Esophagus muscularis mucosa (tissue), 4 donors: Measurements from ENCODE around the gene P2RX2. TPM values are rescaled to one million over a fixed set of nuclear protein-coding genes. Genes with fewer than 3 reads are reported as not detected.

Experiments
- DNase-seq: peaks from one replicate; pipeline ENCODE4 v3.0.0-alpha.2; 2017; ENCODE audit errors: extremely low spot score
- H3K27ac ChIP-seq, 4 donors: fragments of 200-600 bp; sonication (generic); replicated peaks in 1 of 4; 1 replicate in 3 of 4; 2 replicates in 1 of 4; pipeline ENCODE4 v1.5.1; 2016 to 2019; ENCODE audit warnings: mild to moderate bottlenecking in 1 of 4
- H3K27me3 ChIP-seq, 4 donors: fragments of 200-600 bp; sonication (generic); one replicate each; pipeline versions ENCODE4 v1.5.1 to v1.6.0; 2016 to 2019
- H3K36me3 ChIP-seq, 4 donors: fragments of 200-600 bp; sonication (generic); one replicate each; pipeline ENCODE4 v1.5.1; 2016 to 2019
- H3K4me1 ChIP-seq, 4 donors: fragments of 200-600 bp; sonication (generic); one replicate each; pipeline ENCODE4 v1.5.1; 2016 to 2019
- H3K4me3 ChIP-seq, 4 donors: fragments of 200-600 bp; sonication (generic); 1 replicate in 2 of 4; 2 replicates in 2 of 4; pipeline ENCODE4 v1.5.1; 2016 to 2019; ENCODE audit warnings: mild to moderate bottlenecking in 4 of 4, moderate library complexity in 1 of 4
- H3K9me3 ChIP-seq, 4 donors: fragments of 200-600 bp; sonication (generic); 1 replicate in 3 of 4; 2 replicates in 1 of 4; pipeline ENCODE4 v1.5.1; 2016 to 2019
- EP300 ChIP-seq: sonication (generic); formaldehyde crosslinking; IDR thresholded peaks from one replicate; pipeline ENCODE4 v1.6.1; 2017; ENCODE audit warnings: antibody characterized with exemption
- POLR2A ChIP-seq: fragments of 450-650 bp; IDR thresholded peaks from one replicate; pipeline ENCODE4 v1.6.1; 2017; ENCODE audit warnings: antibody characterized with exemption, moderate library complexity, mild to moderate bottlenecking, low read depth
- POLR2AphosphoS5 ChIP-seq, 2 donors: sonication (generic); formaldehyde crosslinking; IDR thresholded peaks; one replicate each; pipeline ENCODE4 v1.6.1; 2017; ENCODE audit warnings: antibody characterized with exemption in 2 of 2
- whole genome bisulfite sequencing: methylation state at CpG from one replicate; pipeline ENCODE4 v1.1.5; 2018; 5-methylcytosine and 5-hydroxymethylcytosine counted together
- intact Hi-C: fragments of 100-400 bp; cut with DNase I; formaldehyde crosslinking; loops from one replicate; pipeline ENCODE4 v1.15.1; 2023
- total RNA-seq, 4 donors: library from RNA; depleted of rRNA; stranded (reverse); fragments of >200 nt; gene quantifications; one replicate each; pipeline versions ENCODE4 v1.1.0 to v1.2.1, GENCODE V29; 2016
- TF ChIP-seq, protein P1 (sequence below), 3 experiments: fragments of 200-600 bp in 2 of 3; fragments of 450-650 bp in 1 of 3; sonication (generic) in 2 of 3; IDR thresholded peaks; one replicate each; pipeline ENCODE4 v1.5.1; 2017 to 2019; ENCODE audit warnings: antibody characterized with exemption in 3 of 3, mild to moderate bottlenecking in 2 of 3, moderate library complexity in 1 of 3

Gene P2RX2
- total RNA-seq, 4 donors from 2014 or later, result 1.7 to 4.1 (median 3.7) TPM

DNA sequence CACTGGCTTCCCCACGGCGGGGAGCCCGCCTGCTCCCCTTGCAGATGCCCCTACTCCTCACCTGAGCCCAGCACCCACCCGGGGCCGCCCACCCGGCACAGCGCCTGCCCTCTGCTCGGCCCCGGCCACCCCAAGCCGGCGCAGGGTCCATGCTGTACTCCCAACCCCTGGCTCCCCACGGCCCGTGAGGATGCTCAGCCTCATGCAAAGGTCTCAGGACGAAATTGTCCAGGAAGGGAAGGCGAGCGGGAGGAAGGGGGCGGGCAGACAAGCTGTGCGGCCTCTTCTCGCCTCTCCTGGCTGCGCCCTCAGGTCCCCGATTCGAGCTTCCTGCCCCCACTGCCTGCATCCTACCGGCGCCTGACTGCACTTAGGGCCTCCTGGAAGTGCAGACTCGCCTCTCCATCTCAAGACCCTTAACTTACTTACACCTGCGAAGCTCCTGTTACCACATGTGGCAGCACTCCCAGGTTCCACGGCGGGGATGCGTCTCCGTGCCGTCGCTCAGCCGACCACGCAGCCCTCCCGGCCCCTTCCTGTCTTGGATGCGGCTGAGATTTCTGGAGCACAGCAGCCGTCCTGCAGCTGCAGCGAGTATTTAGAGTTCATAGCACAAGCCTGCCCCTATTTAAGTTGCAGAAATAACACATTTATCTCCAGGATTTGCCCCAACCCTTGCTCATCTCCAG is 26.1 kb upstream of the P2RX2 start:
- WGBS, result 87% methylated on average over 19 of the region's 38 CpGs

GRCh38 chr12:132593071-132593470 is 25.5 kb upstream of the P2RX2 start:
- no peaks in the 10 kb centered on the region for H3K9me3 ChIP-seq
- intact Hi-C loops, result no loop called here
- WGBS, result 91% methylated on average over 21 of the region's 21 CpGs
- no peak for DNase-seq
- peaks cover 8 to 18% (median 14%) of the 10 kb centered on the region in 4 donors for H3K4me1 ChIP-seq
- TF ChIP-seq POLR2AphosphoS5 (IDR thresholded peaks at IDR 0.05), result no peak
- no peak for TF ChIP-seq EP300
- TF ChIP-seq POLR2A, result no peak
- TF ChIP-seq, protein P1, sequence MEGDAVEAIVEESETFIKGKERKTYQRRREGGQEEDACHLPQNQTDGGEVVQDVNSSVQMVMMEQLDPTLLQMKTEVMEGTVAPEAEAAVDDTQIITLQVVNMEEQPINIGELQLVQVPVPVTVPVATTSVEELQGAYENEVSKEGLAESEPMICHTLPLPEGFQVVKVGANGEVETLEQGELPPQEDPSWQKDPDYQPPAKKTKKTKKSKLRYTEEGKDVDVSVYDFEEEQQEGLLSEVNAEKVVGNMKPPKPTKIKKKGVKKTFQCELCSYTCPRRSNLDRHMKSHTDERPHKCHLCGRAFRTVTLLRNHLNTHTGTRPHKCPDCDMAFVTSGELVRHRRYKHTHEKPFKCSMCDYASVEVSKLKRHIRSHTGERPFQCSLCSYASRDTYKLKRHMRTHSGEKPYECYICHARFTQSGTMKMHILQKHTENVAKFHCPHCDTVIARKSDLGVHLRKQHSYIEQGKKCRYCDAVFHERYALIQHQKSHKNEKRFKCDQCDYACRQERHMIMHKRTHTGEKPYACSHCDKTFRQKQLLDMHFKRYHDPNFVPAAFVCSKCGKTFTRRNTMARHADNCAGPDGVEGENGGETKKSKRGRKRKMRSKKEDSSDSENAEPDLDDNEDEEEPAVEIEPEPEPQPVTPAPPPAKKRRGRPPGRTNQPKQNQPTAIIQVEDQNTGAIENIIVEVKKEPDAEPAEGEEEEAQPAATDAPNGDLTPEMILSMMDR (IDR thresholded peaks at IDR 0.05), result no peak
- no peak overlapping the region for H3K27ac ChIP-seq
- peaks cover 0 to 6% (median 0%) of the 10 kb centered on the region in 4 donors for H3K27me3 ChIP-seq
- no peak overlapping the region for H3K4me3 ChIP-seq
- no peaks in the 10 kb centered on the region for H3K36me3 ChIP-seq

More for the DNA sequence above, 26.1 kb upstream of the P2RX2 start:
- peaks cover 8 to 15% (median 10%) of the 10 kb centered on the region in 4 donors for H3K4me1 ChIP-seq
- H3K9me3 ChIP-seq, result no peaks in the 10 kb centered on the region
- intact Hi-C loops, result no loop called here
- H3K27me3 ChIP-seq, result peaks cover 0 to 6% (median 0%) of the 10 kb centered on the region in 4 donors
- no peak for DNase-seq
- H3K36me3 ChIP-seq, result no peaks in the 10 kb centered on the region
- TF ChIP-seq, protein P1 (IDR thresholded peaks at IDR 0.05), result no peak
- TF ChIP-seq EP300 (no peak), POLR2A (no peak), POLR2AphosphoS5 (IDR thresholded peaks at IDR 0.05) (no peak)
- no peak overlapping the region for H3K4me3 ChIP-seq
- no peak overlapping the region for H3K27ac ChIP-seq

- intact Hi-C loops, result no loop called here
- H3K36me3 ChIP-seq, result no peaks in the 10 kb centered on the region
- no peak overlapping the region for H3K27ac ChIP-seq
- H3K4me1 ChIP-seq, result peaks cover 9 to 19% (median 14%) of the 10 kb centered on the region in 4 donors
- H3K4me3 ChIP-seq, result peak overlapping the region in 2 of 4 donors; percentile 25 to 29
- no peaks in the 10 kb centered on the region for H3K9me3 ChIP-seq
- WGBS, result 46% methylated on average over 14 of the region's 18 CpGs
- H3K27me3 ChIP-seq, result peaks cover 0 to 6% (median 0%) of the 10 kb centered on the region in 4 donors
- no peak for TF ChIP-seq POLR2A
- no peak for TF ChIP-seq POLR2AphosphoS5 (IDR thresholded peaks at IDR 0.05)
- TF ChIP-seq, protein P1 (IDR thresholded peaks at IDR 0.05), result no peak
- TF ChIP-seq EP300, result no peak
- no peak for DNase-seq
Observed at GRCh38 chr12:132593521-132593920, 25.1 kb upstream of the P2RX2 start.

DNA sequence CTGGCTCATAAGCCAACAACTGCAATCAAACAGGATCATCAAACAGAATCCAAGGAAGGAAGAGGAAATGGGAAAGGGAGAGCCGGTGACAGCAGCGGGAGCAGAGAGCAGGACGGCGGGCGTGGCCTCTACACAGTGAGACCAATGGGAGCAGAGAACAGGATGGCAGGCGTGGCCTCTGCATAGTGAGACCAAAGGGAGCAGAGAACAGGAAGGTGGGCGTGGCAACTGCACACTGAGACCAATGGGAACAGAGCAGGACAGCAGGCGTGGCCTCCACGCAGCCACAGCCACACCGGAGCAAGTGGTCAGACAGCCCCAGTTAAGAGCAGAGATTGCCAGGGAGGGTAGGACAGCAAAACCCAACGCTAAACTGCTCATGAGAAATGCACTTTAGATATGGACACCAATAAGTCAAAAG is 24.6 kb upstream of the P2RX2 start:
- Histone ChIP-seq H3K4me3 (peak overlapping the region in 2 of 4 donors; percentile 25 to 29), H3K27me3 (peaks cover 0 to 6% (median 0%) of the 10 kb centered on the region in 4 donors)

More for the DNA sequence above, 24.6 kb upstream of the P2RX2 start:
- Histone ChIP-seq H3K9me3 (no peaks in the 10 kb centered on the region), H3K36me3 (no peaks in the 10 kb centered on the region), H3K27ac (no peak overlapping the region), H3K4me1 (peaks cover 13 to 23% (median 19%) of the 10 kb centered on the region in 4 donors)
- intact Hi-C loops, result no loop called here
- WGBS, result 22% methylated on average over 11 of the region's 11 CpGs
- TF ChIP-seq POLR2AphosphoS5 (IDR thresholded peaks at IDR 0.05) (peak in 1 of 2 donors; percentile 49), POLR2A (no peak), EP300 (no peak)
- TF ChIP-seq, protein P1 (IDR thresholded peaks at IDR 0.05), result no peak
- DNase-seq, result no peak
